HG03439 (cell line): ENCODE measurements around the gene ZBTB20.

Source experiments
- ATAC-seq: cut with Tn5 transposase; IDR thresholded peaks from one replicate; pipeline ENCODE4 v1.9.1; 2021; ENCODE audit warnings: mild to moderate bottlenecking, moderate library complexity; ENCODE audit not compliant: unreplicated experiment

ZBTB20 gene

DNA sequence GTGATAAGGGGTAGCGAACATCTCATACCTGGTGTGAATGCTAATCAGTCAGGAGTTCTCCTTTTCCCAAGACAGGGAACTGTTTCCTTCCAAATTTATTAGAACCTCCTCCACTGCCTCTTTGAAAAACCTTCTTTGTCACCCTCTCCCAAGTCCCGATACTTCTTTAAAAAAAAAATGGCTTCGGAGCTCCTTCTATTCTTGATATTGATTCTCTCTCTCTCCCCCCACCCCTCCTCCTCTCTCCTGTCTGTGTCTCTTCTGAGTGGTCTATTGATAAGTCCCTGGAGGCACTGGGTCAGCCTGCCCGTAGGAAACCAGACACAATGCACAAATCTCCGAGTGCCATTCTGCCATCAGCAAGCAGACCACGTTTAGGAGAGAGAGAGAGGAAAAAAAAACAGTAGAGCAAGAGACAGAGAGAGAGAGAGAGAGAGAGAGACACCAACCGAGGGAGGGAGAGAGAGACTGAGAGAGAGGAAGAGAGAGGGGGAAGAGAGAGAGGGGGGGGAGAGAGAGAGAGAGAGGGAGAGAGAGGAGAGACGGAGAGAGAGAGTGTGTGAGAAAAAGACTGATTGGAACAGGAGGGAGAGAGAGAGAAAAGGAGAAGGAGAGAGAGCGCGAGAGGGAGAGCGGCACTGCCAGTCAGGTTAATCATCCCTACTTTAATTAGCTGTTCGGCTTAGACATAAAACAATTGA lies 692.4 kb downstream of the ZBTB20 start:
- ATAC-seq = no peak

DNA sequence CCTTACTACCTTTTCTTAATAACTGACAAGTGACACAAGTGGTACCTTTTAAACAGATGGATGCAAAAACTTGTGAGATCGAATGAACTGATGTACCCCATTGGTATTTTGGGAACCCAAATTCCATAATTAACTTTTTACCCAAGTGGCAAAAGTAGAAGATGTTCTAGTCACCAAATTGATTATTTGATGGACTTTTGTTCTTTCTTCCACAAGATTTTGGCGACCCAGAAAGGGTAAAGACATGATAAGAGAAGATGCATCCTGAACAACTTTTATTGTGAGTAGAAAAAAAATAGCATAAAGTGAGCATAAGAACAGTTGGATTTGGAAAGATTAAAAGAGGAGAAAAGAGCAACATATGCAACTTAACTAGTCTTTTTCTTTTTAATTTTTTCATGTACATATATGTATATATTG lies 693.7 kb downstream of the ZBTB20 start:
- no peak for ATAC-seq

DNA sequence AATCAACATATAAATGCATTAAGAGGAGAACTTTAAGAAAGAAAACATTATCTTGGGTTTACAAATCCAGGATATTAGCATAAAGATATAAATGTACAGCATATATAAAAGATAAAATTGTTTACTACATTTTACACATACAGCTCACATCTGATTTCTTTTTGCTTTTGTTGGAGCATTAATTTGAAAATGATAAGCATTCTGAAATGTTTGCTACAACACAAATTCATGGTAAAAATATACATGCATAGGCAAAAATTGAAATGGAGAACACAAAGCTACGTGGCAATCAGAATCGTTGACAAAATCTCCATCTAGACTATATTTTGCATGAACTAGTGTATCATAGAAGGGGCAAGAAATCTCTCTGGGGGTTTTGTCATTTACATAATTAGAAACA lies 694.2 kb downstream of the ZBTB20 start:
- ATAC-seq = no peak

DNA sequence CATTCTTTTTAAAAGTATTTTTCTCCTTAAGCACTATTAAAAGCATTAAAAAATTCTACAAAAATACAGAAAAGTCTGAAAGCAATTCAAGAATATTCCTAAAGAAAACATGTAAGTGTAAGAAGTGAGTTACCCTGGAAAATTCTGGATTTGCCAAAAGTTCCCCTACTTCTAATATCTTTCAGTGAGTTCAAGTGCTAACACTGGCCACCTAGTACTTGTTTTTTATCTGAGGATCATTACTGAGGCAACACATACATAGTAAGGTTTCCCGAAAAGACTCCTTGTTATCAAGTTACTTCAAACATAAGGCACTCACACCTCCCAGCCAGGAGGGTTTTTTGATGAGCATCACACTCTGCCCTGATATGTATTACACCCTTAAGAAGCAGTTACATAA lies 694.8 kb downstream of the ZBTB20 start:
- ATAC-seq = no peak

DNA sequence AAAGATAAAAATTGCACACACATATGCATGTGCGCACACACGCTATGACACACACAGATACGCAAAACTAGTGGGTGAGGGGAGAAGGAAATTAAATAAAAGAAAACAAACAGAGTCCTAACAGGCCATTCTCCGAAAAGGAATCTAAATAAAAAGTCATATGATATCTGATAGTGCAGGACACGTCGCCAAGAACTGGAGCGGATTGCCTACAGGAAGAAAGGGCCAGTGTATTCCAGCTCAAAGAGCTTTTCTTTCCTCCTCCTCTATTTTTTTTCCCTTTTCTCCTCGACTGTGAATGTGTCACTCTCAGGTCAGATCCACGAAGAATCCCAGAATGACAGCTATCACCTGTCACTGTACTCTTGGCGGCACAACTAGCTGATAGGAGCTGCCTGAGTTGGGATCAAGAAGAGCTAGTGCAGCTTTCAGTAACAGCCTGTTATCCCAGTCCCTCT lies 695.5 kb downstream of the ZBTB20 start:
- ATAC-seq = no peak

DNA sequence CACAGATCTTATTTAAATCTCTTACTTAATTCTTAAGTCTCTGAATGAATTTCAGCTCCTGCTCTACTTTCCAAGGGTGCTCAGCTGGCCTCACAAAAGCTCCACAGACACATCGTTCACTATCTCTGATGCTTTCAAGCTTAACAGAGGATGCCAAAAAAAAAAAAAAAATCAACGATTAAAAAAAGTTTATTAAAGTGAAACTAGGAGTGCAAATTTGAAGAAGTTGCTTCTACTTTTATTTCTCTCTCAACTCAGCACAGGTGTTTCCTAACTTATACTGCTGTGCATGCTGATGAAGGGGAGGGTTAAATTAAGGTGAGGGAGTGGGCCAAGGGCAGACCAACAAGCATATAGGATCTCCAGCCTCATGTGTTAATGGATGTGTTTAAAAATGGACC lies 696.0 kb downstream of the ZBTB20 start:
- ATAC-seq = no peak

DNA sequence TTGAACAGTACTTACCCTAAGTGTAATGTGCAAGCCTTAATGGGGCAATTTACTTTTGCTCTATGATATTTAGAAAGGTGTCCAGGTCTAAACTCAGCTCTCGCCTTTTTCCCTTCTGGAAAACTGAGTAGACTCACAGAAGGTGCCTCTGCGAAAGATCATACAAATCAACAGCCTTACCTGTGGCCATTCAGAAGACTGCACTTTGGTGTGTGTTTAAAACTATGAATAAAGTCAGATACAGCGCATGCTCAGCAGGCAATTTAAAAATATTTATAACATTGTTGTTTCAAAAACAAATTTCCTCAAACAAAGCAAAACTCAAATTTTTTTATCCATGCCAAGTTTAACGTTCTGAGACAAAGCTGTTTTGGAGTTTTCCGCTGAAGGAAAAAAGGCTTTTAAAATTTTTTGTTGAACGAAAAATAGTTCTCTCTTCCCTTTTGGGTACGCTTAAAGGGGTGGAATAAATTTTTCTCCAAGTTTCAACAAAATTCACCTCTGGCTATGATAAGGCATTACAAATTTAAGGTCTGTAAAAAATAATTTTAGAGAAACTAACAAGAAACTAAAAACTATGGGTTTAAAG lies 697.0 kb downstream of the ZBTB20 start:
- peak; percentile 44 for ATAC-seq

DNA sequence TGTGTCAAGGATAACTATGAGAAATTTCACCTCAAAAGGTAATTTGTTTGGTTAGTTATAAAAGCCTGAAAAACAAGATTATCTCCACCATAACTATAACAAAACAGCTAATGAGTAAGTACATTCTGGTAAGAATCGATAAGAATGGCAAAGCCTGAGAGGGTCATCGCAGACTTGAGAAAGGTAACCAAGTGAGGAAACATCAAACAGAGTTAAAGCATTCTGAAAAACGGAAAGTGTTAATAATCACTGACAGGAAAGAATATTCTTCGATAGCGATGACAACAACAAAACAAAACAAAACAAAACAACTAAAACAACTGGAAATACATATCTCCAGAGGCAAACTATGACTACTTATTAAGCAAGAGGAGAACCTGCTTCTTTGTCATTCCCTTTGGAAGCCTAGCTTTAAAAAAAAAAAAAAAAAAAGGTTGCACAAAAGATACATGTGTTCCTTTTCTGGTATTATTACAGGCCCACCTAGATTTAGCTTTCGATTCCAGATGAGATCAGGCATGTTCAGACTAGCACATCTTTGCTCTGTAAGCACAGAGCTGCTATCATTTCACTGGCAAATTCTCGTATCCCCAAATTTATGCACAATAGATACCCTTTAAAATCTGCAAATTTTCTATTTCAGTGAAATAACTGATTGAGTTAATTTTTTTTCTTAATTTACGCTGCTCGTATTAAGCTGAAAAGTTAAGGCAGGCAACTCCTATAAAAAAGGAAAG lies 697.6 kb downstream of the ZBTB20 start:
- peak; percentile 48 for ATAC-seq

DNA sequence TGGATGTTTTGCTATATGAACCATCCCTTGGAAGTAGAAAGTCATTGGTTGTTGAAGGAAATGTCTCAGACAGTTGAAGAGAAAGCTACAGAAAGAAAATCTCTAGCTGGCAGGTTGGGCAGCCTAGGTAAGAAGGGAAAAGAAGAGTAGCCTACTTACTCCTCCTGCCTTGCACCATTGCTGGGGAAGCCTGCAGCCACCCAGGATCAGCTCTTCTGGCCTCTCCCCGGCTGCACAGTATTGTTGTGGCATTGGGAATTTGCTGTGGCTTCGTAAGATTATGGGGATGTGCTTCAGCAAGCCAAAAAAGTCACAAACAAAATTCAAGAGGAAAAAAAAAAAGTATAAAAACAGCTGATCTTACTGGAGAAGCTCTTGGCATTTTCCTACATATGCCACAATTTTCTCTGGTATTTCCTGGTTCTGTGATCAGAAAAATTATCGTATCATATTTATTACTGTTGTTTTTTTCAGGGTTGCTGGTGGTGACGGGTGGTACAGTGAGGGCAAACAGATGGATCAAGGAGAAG lies 699.1 kb downstream of the ZBTB20 start:
- ATAC-seq = no peak

DNA sequence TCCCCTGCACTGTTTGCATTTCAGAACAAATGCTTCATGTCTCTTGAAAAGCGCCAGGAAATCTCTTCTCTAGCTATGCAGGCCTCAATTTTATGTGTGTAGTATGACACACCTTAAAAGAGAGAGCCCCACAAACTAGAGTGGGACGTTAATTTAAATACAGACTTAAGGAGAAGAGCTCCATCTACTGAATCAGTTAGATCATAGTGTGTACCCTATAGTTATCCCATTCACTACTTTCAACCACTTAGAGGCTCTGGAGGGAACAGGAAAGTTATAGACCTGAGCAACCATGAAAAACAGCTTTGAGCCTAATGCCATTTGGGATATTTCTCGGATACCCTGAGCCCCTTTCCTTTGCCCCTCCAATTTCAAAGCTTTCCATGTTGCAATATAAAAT lies 699.5 kb downstream of the ZBTB20 start:
- no peak for ATAC-seq

DNA sequence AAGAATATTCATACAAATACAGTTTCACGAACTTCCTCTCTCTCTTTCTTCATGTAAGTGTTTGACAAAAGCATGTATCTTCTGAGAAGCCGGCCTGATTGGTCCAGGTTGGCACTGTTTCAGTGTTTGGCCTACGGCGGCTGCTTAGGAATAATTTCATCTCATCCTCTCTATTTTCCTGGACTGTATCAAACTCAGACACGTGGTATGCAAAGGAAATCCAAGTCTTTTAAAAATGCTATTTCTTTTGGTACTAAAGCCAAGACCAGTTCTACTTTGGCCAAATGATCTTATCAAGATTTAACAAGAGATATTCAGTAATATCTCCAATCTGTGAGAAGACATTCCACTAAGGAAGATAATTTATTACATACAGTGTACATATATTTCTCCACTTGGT lies 700.5 kb downstream of the ZBTB20 start:
- no peak for ATAC-seq

DNA sequence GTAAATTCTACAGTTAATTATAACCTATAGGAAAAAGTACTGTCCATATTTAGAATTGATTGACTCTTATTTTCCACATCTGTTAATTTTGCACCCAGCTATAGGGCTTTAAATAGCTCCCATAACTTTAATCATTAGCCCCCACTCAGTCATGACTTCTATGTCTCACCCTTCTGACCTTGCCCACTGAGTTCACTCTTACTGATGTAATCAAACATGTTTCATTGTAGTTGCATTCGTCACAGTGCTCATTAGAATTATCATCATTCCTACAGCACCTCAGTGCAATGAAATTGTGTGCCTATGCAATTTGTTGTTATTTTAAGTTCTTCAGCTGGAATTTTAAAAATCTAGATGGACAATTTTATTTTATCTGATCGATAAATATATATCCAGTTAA lies 701.9 kb downstream of the ZBTB20 start:
- no peak for ATAC-seq

DNA sequence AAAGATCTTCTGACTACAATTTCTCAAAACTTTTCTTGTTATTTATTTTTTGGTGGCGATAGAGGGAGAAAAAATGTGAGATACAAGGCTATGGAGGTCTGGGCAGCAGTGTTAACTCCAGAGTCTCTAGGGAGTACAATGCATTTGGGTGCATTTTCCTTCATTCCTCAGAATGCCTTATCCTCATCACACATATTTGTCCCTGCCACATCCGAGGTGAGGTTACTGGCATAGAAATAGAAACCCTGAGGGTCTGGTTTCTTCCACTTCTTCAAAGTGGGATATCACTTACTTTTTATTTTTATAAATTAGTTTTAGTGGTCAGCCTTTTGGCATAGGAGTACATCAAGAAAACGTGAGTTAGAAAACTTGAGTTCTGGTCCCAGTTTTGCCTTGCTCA lies 702.9 kb downstream of the ZBTB20 start:
- ATAC-seq = no peak

DNA sequence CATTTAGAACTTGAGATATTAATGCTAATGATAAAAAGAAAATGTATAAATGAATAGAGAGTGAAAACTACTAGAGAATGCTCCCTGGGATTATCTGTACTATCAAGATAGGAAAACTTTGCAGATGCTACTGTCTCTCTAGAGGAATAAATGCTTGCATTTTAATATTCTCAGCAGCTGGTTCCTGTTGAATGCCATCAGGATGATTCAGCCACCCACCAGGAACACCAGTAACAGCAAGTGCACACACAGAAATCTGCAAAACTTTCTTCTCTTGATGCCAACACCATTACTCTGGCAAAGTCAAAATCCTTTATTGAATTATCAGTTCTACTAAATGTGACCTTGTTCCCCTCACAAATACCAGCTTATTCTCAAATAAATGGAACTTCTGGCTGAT lies 704.8 kb downstream of the ZBTB20 start:
- no peak for ATAC-seq

DNA sequence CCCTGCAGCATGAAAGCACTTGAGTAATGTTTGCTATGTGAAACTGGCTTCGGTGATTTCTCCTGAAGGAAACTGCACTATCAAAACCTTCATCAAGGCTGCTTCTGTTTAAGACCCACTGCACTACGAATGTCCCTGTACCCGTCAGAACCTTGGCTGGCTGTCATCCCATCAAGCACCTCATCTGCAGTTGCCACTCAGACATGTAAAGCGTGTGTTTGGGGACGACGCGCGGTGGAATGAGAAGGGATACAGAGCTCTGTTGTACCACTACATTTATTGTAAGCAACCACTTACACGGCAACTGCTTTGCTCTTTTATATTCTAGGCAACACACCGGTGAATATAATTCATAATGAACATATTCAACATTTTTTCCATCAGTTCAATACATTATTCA lies 705.7 kb downstream of the ZBTB20 start:
- no peak for ATAC-seq

DNA sequence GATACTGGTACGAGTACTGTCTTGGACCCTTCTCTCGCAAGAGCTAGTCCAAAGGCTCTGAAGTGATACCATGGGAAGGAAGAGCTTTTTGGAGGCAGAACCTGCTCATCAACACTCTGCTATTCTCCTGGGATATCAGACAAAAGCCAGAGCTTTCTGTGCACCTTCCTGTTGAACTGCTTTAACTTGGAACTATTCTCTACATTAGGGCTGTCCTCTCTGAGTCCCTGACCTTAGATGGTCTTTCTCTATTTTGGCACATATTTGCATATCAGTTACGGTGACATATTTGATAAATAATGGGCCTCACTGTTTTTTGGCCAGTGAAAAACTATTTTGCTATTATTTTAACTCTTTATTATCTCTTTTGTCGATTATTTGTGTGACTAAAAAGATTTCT lies 706.4 kb downstream of the ZBTB20 start:
- no peak for ATAC-seq

DNA sequence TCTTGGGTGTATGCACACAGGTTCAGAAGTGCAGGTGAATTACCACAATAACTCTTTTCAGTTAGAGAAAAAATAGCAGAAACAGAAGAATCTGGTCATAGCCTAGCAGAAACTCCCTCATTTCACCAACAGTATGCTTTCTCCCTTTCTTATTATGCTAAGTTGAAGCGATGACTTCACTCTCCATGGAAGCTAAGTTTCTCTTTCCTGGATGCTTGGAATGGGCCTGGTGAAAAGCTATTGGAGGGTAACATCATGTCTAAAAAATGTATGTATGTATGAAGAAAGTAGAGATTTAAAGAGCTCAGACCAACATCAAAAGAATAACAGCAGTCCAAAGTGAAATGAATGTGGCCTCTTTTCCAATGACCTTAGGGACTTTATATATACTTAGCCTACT lies 707.8 kb downstream of the ZBTB20 start:
- ATAC-seq = no peak

DNA sequence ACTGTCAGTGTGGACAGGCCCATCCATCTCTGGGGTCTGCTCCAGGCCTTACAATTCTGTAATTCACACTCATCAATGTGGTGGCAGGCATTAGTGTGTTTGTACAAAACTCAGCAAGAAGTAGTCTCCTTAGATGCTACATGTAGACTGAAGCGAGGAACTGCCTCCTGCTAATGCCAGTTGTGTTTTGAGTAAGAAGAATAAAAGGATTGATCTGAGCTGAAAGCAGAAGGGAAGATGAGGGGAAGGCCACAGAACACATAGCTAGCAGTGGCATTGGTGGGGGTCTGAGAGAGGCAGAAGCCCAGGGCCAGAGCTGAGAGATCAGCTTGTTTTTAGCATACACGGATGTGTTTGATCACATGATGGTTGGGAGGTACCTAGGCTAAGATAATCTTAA lies 709.2 kb downstream of the ZBTB20 start:
- no peak for ATAC-seq

DNA sequence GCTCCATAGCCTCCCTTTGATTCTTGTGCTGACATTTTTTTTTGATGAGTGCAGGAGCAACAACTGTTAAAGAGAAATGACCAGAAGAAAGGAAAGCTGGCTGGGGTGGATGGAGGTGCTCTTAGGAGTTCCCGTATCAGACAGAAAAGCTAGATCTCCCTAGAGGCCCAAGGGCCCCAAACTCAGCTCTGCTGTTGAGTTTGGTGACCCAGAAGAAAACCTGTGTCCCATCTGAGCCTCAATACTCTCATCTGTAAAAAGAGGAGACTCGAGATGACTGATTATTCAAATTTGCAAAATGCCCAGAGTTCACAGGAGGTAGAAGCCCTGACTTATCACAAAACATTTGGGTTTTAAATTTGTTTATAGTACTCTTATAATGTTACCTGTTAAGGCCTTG lies 710.9 kb downstream of the ZBTB20 start:
- ATAC-seq = no peak

DNA sequence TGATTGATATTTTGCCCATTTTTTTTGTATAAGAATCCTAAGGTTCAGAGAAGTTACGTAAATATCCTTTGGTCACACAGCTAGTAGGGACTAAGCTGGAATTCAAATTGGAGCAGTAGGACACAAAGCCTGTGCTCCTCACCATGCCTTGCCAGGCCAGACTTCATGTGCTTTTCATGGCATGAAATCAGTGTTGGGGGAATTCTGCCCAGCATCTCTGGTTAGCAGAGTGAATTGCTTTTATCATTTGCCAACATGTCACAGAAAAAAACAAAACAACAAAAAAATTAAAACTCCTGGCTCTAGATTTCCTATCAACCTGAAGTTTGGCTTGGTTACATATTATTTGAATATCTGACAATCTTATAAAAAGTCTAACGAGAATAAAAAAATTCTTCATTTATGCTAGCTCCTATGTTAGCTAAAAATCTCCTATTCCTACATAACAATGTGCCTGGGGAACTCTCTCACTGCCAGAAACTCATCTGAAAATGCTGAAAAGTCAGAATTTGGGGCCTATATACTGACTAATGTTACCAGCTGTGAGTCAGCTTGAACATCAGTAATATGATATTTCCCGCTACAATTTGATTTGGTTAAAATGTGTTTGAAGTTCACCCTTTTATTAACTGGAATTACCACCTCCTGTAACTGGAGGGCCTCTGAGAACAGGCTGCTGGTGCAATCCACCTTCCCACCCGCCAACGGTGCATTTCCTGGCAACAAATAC lies 711.5 kb downstream of the ZBTB20 start:
- no peak for ATAC-seq

DNA sequence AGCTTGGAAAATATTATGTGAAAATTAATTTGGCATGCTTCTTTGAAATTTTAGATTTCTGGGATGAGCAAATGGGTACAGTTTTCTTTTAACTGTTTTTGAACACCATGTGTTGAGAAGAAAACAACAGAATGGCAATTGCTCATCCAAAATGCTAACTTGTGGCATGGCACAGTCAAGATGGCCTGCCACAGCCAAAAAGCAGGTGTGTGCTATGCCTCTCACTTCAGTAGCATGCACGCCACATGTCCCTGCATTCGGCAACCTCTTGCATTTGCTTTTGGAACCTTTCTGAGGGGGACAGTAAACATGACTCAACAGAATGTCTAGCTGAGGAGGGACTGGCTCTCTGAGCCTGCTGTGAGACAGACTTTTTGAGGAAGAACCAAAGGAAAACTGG lies 714.8 kb downstream of the ZBTB20 start:
- ATAC-seq = no peak
